ENCODE measurements around the gene RAMACL. TPM values are rescaled to one million over a fixed set of nuclear protein-coding genes. Genes with fewer than 3 reads are reported as not detected.

RAMACL gene
- total RNA-seq, 2 donors from 2014 or later: 0.99 to 10.9 TPM

- H3K27ac ChIP-seq: no peak overlapping the region
- 72 to 86% methylated on average over 10 of the region's 10 CpGs for WGBS, 2 donors
- no peak for ATAC-seq
These were observed 24.6 kb downstream of the RAMACL start for GRCh38 chr6:166561771-166562359.

GRCh38 chr6:166560222-166560621, 26.3 kb downstream of the RAMACL start:
- H3K36me3 ChIP-seq (replicated peaks in 1 of 2; ENCODE audit: insufficient read depth in 1 of 2, low read depth in 2 of 2): no peaks in the 10 kb centered on the region
- no peak for ATAC-seq
- no peak overlapping the region for H3K27ac ChIP-seq
- 98 to 99% methylated on average over 3 of the region's 3 CpGs for WGBS, 2 donors
- H3K4me3 ChIP-seq: no peak overlapping the region
- H3K4me1 ChIP-seq: peaks cover 23% of the 10 kb centered on the region
- intact Hi-C loops (cut with DNase I): loop anchor here (10.0 kb wide), 1 partner anchor 55 kb away; no protein-coding TSS in a partner anchor
- TF ChIP-seq CTCF (IDR thresholded peaks at IDR 0.05): no peak
- no peak for TF ChIP-seq POLR2A (IDR thresholded peaks at IDR 0.05)
- DNase-seq: no peak
- H3K9me3 ChIP-seq: no peaks in the 10 kb centered on the region
- H3K27me3 ChIP-seq: no peaks in the 10 kb centered on the region

More at GRCh38 chr6:166561771-166562359, 24.6 kb downstream of the RAMACL start:
- Histone ChIP-seq H3K9me3 (no peaks in the 10 kb centered on the region), H3K27me3 (no peaks in the 10 kb centered on the region), H3K4me1 (peaks cover 9% of the 10 kb centered on the region), H3K4me3 (no peak overlapping the region), H3K36me3 (replicated peaks in 1 of 2; ENCODE audit: insufficient read depth in 1 of 2, low read depth in 2 of 2) (no peaks in the 10 kb centered on the region)
- no peak for DNase-seq
- intact Hi-C loops (cut with DNase I): loop anchor here (10.0 kb wide), 1 partner anchor 53 kb away; no protein-coding TSS in a partner anchor
- no peak for TF ChIP-seq CTCF (IDR thresholded peaks at IDR 0.05)
- no peak for TF ChIP-seq POLR2A (IDR thresholded peaks at IDR 0.05)

GRCh38 chr6:166559662-166560061, 26.8 kb downstream of the RAMACL start:
- H3K4me3 ChIP-seq: no peak overlapping the region
- no peaks in the 10 kb centered on the region for H3K36me3 ChIP-seq (replicated peaks in 1 of 2; ENCODE audit: insufficient read depth in 1 of 2, low read depth in 2 of 2)
- 100% methylated on average over 1 of the region's 1 CpG for WGBS, 2 donors
- TF ChIP-seq CTCF (IDR thresholded peaks at IDR 0.05): no peak
- no peak for TF ChIP-seq POLR2A (IDR thresholded peaks at IDR 0.05)
- no peak overlapping the region for H3K27ac ChIP-seq
- ATAC-seq (no peak), DNase-seq (no peak)
- H3K9me3 ChIP-seq: no peaks in the 10 kb centered on the region
- intact Hi-C loops (cut with DNase I): loop anchor here (10.0 kb wide), 1 partner anchor 55 kb away; no protein-coding TSS in a partner anchor
- no peaks in the 10 kb centered on the region for H3K27me3 ChIP-seq
- peaks cover 23% of the 10 kb centered on the region for H3K4me1 ChIP-seq

GRCh38 chr6:166559211-166559610, 27.3 kb downstream of the RAMACL start:
- Histone ChIP-seq H3K36me3 (replicated peaks in 1 of 2; ENCODE audit: insufficient read depth in 1 of 2, low read depth in 2 of 2) (no peaks in the 10 kb centered on the region), H3K9me3 (no peaks in the 10 kb centered on the region), H3K4me3 (no peak overlapping the region), H3K27ac (no peak overlapping the region), H3K4me1 (peaks cover 23% of the 10 kb centered on the region), H3K27me3 (no peaks in the 10 kb centered on the region)
- ATAC-seq: no peak
- no peak for TF ChIP-seq CTCF (IDR thresholded peaks at IDR 0.05)
- TF ChIP-seq POLR2A (IDR thresholded peaks at IDR 0.05): no peak
- intact Hi-C loops (cut with DNase I): no loop called here
- 88 to 95% methylated on average over 5 of the region's 5 CpGs for WGBS, 2 donors
- DNase-seq: no peak
